NT2/D1 (cell line): ENCODE results near the gene MED28.

Experiments used
- SUZ12 ChIP-seq: IDR thresholded peaks from 2 replicates; pipeline ENCODE4 v1.6.1; 2011; ENCODE audit not compliant: insufficient read length, insufficient read depth; ENCODE audit errors: extremely low read depth
- YY1 ChIP-seq: IDR thresholded peaks from 2 replicates; pipeline ENCODE4 v1.6.1; 2011; ENCODE audit not compliant: insufficient read length, insufficient read depth
- ZNF274 ChIP-seq: IDR thresholded peaks from 2 replicates; pipeline ENCODE4 v1.6.1; 2011; ENCODE audit warnings: mild to moderate bottlenecking, low read depth, low read length

- TF ChIP-seq ZNF274 (no peak), YY1 (no peak), SUZ12 (no peak)
These were observed 27.9 kb downstream of the MED28 start for GRCh38 chr4:17642398-17642783.
